ENCODE results near the gene KCNT2. TPM values are rescaled to one million over a fixed set of nuclear protein-coding genes. Genes with fewer than 3 reads are reported as not detected.

The KCNT2 gene
- total RNA-seq, 1 experiment from 2014 or later = 0.41 TPM

DNA sequence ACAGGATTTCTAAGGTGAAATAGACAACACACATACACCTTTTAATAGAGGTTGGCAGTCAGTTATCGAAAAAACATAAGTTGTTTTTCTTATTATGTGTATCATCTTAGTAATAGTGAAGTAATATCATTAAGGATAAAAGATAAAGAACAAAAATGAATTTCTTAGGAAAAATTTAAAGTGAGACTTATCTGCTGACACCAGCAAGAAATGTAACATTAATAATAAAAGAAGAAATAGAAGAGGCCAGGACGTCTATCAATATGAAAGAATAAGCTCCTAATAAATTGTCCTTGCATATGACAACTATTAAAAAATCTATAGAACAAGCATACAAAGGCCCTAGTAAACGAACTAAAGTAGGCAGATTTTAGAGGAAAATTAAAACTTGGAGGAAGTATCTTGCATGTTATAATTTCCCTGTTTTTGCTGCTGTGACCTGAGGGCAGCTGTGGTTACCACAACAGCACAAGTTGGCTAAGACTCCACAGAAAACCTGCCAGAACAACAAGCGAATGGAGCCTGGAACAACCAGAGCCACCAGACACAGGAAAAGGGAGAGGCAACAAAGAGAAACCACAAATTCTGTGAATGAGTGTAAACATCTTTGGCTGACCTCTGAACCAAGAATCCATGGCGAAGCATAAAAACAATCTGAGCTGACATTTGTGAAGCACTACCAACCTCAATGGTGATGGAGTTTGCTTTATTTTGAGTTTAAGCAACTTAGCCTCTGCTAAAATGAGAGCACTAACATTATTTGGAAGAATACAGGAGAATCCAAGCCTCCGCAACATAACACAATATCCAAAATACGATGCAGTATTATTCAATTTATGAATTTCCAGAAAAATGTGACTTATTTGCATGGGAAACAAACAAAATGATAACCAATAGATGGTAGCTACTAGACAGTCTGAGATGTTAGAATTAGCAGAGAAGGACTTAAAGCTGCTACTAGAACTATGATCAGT lies 207.5 kb downstream of the KCNT2 start:
- DNase-seq (ENCODE audit: low read depth, low spot score) = no peak
- H3K27ac ChIP-seq (ENCODE audit: low read length) = no peak overlapping the region
- intact Hi-C loops (cut with micrococcal nuclease; ENCODE audit: unreplicated experiment) = no loop called here

DNA sequence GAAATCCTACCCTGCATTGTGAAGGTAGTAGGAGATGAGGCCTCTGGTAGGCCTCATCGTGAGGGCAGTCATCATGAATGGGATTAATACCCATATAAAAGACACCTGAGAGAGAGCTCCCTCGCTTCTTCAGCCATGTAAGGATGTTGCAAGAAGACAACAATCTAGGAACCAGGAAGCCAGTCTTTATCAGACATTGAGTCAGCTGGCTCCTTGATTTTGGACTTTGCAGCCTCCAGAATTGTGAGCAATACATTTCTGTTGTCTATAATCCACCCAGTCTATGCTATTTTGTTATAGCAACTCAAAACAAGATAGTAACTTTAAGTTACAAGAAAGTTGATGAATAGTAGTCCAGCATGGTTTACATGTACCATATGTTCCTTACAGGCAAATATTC lies 208.5 kb downstream of the KCNT2 start:
- no peak for ATAC-seq
- CTCF ChIA-PET = no interaction called here
- no peaks in the 10 kb centered on the region for H3K36me3 ChIP-seq (ENCODE audit: control insufficient read depth, insufficient read depth, low read length)
- DNase-seq (ENCODE audit: low read depth, low spot score) = no peak
- TF ChIP-seq, protein P1, sequence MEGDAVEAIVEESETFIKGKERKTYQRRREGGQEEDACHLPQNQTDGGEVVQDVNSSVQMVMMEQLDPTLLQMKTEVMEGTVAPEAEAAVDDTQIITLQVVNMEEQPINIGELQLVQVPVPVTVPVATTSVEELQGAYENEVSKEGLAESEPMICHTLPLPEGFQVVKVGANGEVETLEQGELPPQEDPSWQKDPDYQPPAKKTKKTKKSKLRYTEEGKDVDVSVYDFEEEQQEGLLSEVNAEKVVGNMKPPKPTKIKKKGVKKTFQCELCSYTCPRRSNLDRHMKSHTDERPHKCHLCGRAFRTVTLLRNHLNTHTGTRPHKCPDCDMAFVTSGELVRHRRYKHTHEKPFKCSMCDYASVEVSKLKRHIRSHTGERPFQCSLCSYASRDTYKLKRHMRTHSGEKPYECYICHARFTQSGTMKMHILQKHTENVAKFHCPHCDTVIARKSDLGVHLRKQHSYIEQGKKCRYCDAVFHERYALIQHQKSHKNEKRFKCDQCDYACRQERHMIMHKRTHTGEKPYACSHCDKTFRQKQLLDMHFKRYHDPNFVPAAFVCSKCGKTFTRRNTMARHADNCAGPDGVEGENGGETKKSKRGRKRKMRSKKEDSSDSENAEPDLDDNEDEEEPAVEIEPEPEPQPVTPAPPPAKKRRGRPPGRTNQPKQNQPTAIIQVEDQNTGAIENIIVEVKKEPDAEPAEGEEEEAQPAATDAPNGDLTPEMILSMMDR (IDR thresholded peaks at IDR 0.05) = no peak
- TF ChIP-seq POLR2AphosphoS5 (IDR thresholded peaks at IDR 0.05; ENCODE audit: low read depth, low read length) = no peak
- no peak for TF ChIP-seq TCF7L2 (IDR thresholded peaks at IDR 0.05; ENCODE audit: low read depth, low read length)
- no peak for TF ChIP-seq SIN3A (IDR thresholded peaks at IDR 0.05; ENCODE audit: borderline replicate concordance, insufficient read depth, low read depth, low read length)
- TF ChIP-seq, protein P2, sequence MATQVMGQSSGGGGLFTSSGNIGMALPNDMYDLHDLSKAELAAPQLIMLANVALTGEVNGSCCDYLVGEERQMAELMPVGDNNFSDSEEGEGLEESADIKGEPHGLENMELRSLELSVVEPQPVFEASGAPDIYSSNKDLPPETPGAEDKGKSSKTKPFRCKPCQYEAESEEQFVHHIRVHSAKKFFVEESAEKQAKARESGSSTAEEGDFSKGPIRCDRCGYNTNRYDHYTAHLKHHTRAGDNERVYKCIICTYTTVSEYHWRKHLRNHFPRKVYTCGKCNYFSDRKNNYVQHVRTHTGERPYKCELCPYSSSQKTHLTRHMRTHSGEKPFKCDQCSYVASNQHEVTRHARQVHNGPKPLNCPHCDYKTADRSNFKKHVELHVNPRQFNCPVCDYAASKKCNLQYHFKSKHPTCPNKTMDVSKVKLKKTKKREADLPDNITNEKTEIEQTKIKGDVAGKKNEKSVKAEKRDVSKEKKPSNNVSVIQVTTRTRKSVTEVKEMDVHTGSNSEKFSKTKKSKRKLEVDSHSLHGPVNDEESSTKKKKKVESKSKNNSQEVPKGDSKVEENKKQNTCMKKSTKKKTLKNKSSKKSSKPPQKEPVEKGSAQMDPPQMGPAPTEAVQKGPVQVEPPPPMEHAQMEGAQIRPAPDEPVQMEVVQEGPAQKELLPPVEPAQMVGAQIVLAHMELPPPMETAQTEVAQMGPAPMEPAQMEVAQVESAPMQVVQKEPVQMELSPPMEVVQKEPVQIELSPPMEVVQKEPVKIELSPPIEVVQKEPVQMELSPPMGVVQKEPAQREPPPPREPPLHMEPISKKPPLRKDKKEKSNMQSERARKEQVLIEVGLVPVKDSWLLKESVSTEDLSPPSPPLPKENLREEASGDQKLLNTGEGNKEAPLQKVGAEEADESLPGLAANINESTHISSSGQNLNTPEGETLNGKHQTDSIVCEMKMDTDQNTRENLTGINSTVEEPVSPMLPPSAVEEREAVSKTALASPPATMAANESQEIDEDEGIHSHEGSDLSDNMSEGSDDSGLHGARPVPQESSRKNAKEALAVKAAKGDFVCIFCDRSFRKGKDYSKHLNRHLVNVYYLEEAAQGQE (IDR thresholded peaks at IDR 0.05; ENCODE audit: insufficient read depth in 1 of 2, low read depth in 2 of 2, low read length in 1 of 2) = no peak
- H3K9me3 ChIP-seq (ENCODE audit: control insufficient read depth, insufficient read depth, low read depth, low read length) = no peaks in the 10 kb centered on the region
- in situ Hi-C loops (cut with HindIII; ENCODE audit: low pct_unique_long_range_greater_than_20kb, low sequenced_read_pairs) (no loop called here), intact Hi-C loops (cut with micrococcal nuclease; ENCODE audit: unreplicated experiment) (no loop called here)
- no peaks in the 10 kb centered on the region for H3K27me3 ChIP-seq (ENCODE audit: control insufficient read depth, insufficient read depth, low read length)
- H3K4me3 ChIP-seq (ENCODE audit: low read depth in 2 of 2, low read length in 2 of 2) = no peak overlapping the region
- H3K27ac ChIP-seq (ENCODE audit: low read length) = no peak overlapping the region
- H3K4me1 ChIP-seq (ENCODE audit: control insufficient read depth, insufficient read depth, low read length) = no peaks in the 10 kb centered on the region
- POLR2A ChIA-PET = no interaction called here
- no TSS peak for BruUV-seq (replicated peaks)

More for the DNA sequence above, 207.5 kb downstream of the KCNT2 start:
- H3K4me1 ChIP-seq (ENCODE audit: control insufficient read depth, insufficient read depth, low read length) = no peaks in the 10 kb centered on the region
- no peaks in the 10 kb centered on the region for H3K36me3 ChIP-seq (ENCODE audit: control insufficient read depth, insufficient read depth, low read length)
- no TSS peak for BruUV-seq (replicated peaks)
- TF ChIP-seq TCF7L2 (IDR thresholded peaks at IDR 0.05; ENCODE audit: low read depth, low read length) (no peak), SIN3A (IDR thresholded peaks at IDR 0.05; ENCODE audit: borderline replicate concordance, insufficient read depth, low read depth, low read length) (no peak), POLR2AphosphoS5 (IDR thresholded peaks at IDR 0.05; ENCODE audit: low read depth, low read length) (no peak)
- TF ChIP-seq, protein P2 (IDR thresholded peaks at IDR 0.05; ENCODE audit: insufficient read depth in 1 of 2, low read depth in 2 of 2, low read length in 1 of 2) = no peak
- TF ChIP-seq, protein P1 (IDR thresholded peaks at IDR 0.05) = no peak
- H3K27me3 ChIP-seq (ENCODE audit: control insufficient read depth, insufficient read depth, low read length) = no peaks in the 10 kb centered on the region
- no peak overlapping the region for H3K4me3 ChIP-seq (ENCODE audit: low read depth in 2 of 2, low read length in 2 of 2)
- no peak for ATAC-seq
- POLR2A ChIA-PET = no interaction called here
- CTCF ChIA-PET = interaction anchor here (0.6 kb wide), 1 partner anchor 252 kb away, joined by 3 read pairs; no protein-coding TSS in a partner anchor
- H3K9me3 ChIP-seq (ENCODE audit: control insufficient read depth, insufficient read depth, low read depth, low read length) = no peaks in the 10 kb centered on the region
- in situ Hi-C loops (cut with HindIII; ENCODE audit: low pct_unique_long_range_greater_than_20kb, low sequenced_read_pairs) = no loop called here
